ENCODE data around the gene SGO1. TPM values are rescaled to one million over a fixed set of nuclear protein-coding genes. Genes with fewer than 3 reads are reported as not detected.
A peak's percentile ranks its signal among the peaks of the same experiment; 100 is the strongest.

SGO1 gene
- total RNA-seq, 3 donors from 2014 or later = 1.6 to 6.6 (median 2.1) TPM

- Histone ChIP-seq H3K4me1 (ENCODE audit: low read depth) (no peaks in the 10 kb centered on the region), H3K9me3 (no peaks in the 10 kb centered on the region), H3K36me3 (ENCODE audit: low read depth) (no peaks in the 10 kb centered on the region), H3K4me3 (no peak overlapping the region)
- TF ChIP-seq, protein P1, sequence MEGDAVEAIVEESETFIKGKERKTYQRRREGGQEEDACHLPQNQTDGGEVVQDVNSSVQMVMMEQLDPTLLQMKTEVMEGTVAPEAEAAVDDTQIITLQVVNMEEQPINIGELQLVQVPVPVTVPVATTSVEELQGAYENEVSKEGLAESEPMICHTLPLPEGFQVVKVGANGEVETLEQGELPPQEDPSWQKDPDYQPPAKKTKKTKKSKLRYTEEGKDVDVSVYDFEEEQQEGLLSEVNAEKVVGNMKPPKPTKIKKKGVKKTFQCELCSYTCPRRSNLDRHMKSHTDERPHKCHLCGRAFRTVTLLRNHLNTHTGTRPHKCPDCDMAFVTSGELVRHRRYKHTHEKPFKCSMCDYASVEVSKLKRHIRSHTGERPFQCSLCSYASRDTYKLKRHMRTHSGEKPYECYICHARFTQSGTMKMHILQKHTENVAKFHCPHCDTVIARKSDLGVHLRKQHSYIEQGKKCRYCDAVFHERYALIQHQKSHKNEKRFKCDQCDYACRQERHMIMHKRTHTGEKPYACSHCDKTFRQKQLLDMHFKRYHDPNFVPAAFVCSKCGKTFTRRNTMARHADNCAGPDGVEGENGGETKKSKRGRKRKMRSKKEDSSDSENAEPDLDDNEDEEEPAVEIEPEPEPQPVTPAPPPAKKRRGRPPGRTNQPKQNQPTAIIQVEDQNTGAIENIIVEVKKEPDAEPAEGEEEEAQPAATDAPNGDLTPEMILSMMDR (IDR thresholded peaks at IDR 0.05) = no peak
- DNase-seq (peak in 1 of 3 donors; percentile 39), ATAC-seq (peak; percentile 99)
- intact Hi-C loops (cut with DNase I, micrococcal nuclease) = no loop called here
These were observed 11.8 kb upstream of the SGO1 start for GRCh38 chr3:20197775-20198174.

DNA sequence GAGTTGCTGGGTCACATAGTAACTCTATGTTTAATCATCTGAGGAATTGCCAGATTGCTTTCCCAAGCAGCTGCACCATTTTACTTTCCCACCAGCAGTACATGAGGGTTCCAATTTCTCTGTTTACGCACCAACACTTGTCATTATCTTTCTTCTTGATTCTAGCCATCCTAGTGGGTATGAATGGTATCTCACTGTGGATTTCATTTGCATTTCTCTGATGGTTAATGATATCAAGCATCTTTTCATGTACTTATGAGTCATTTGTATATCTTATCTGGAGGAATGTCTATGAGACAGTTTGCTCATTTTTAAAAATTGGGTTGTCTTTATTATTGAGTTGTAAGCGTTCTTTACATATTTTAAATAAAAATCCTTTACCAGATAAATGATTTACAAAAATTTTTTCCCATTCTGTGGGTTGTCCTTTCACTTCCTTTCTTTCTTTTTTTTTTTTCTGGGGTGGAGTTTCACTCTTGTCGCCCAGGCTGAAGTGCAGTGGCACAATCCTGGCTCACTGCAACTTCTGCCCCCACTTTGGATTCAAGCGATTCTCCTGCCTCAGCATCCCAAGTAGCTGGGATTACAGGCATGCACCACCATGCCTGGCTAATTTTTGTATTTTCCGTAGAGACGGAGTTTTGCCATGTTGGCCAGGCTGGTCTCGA lies 8.9 kb upstream of the SGO1 start:
- intact Hi-C loops (cut with DNase I, micrococcal nuclease) = no loop called here
- TF ChIP-seq, protein P1 (IDR thresholded peaks at IDR 0.05) = no peak

DNA sequence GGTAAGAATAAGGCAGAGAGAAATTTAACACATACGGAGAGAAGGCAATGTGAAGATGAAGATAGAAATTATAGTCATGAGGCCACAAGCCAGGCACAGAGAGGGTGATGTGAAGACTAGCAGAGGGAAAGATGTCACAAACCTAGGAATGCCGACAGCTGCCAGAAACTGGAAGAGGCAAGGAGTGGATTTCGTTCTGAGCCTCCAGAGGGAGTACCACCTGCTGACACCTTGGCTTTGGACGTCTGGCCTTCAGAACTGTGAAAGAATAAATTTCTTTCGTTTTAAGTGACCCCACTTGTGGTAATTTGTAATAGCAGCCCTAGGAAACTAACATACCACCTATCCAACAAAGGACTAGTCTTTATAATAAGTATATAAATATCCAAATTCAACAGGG lies 5.0 kb upstream of the SGO1 start:
- DNase-seq = no peak
- TF ChIP-seq, protein P1 (IDR thresholded peaks at IDR 0.05) = no peak

More for the DNA sequence above, 8.9 kb upstream of the SGO1 start:
- Histone ChIP-seq H3K9me3 (no peaks in the 10 kb centered on the region), H3K4me3 (no peak overlapping the region), H3K4me1 (ENCODE audit: low read depth) (no peaks in the 10 kb centered on the region), H3K36me3 (ENCODE audit: low read depth) (no peaks in the 10 kb centered on the region)
- ATAC-seq (no peak), DNase-seq (no peak)

DNA sequence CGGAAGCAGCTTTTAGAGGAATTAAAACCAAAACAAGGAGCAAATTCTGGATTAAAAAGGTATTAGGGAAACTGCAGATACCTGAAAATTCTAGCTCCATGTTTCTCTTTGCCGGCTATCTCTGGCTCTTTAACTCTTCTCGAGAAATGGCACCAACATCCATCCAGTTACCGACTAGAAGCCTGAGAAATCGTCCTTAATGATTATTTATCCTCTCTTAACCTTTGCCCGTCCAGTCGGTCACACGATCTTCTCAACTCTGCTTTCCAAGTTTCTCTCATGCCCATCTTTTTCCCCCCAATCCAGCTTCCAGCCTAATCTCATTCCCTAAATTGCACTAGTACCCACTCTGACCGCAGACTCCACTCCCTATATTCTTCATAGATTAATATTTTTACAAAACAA lies 596 bp upstream of the SGO1 start:
- DNase-seq (peak in 1 of 3 donors; percentile 13), ATAC-seq (peak; percentile 7)
- TF ChIP-seq, protein P1 (IDR thresholded peaks at IDR 0.05) = no peak
- Histone ChIP-seq H3K36me3 (ENCODE audit: low read depth) (no peaks in the 10 kb centered on the region), H3K9me3 (no peaks in the 10 kb centered on the region), H3K4me3 (peak overlapping the region; percentile 52), H3K4me1 (ENCODE audit: low read depth) (peaks cover 13% of the 10 kb centered on the region)
- intact Hi-C loops (cut with DNase I, micrococcal nuclease) = no loop called here

More for the DNA sequence above, 5.0 kb upstream of the SGO1 start:
- H3K9me3 ChIP-seq = no peaks in the 10 kb centered on the region
- no peak for ATAC-seq
- intact Hi-C loops (cut with DNase I, micrococcal nuclease) = no loop called here
- H3K4me1 ChIP-seq (ENCODE audit: low read depth) = peaks cover 9% of the 10 kb centered on the region
- H3K36me3 ChIP-seq (ENCODE audit: low read depth) = no peaks in the 10 kb centered on the region
- no peak overlapping the region for H3K4me3 ChIP-seq

- Histone ChIP-seq H3K4me1 (ENCODE audit: low read depth) (peaks cover 13% of the 10 kb centered on the region), H3K36me3 (ENCODE audit: low read depth) (no peaks in the 10 kb centered on the region), H3K9me3 (no peaks in the 10 kb centered on the region), H3K4me3 (no peak overlapping the region)
- intact Hi-C loops (cut with DNase I, micrococcal nuclease) = no loop called here
- ATAC-seq (peak; percentile 31), DNase-seq (peak in 2 of 3 donors; percentile 17 to 19)
- TF ChIP-seq, protein P1 (IDR thresholded peaks at IDR 0.05) = no peak
These were observed 701 bp downstream of the SGO1 start for GRCh38 chr3:20185331-20185678.
